Lower leg skin (tissue), 3 donors: Measurements from ENCODE around the gene MLH3.

Experiments
- CTCF ChIP-seq, 3 donors: fragments of 450-650 bp; IDR thresholded peaks; one replicate each; pipeline ENCODE4 v1.5.1; 2016; ENCODE audit warnings: antibody characterized with exemption in 3 of 3, mild to moderate bottlenecking in 3 of 3, moderate library complexity in 2 of 3
- POLR2A ChIP-seq, 2 donors: fragments of 450-650 bp; IDR thresholded peaks; one replicate each; pipeline ENCODE4 v1.6.1; 2016 to 2017; ENCODE audit warnings: antibody characterized with exemption in 2 of 2, mild to moderate bottlenecking in 1 of 2, moderate library complexity in 1 of 2

- no peak for TF ChIP-seq CTCF (IDR thresholded peaks at IDR 0.05)
- TF ChIP-seq POLR2A (IDR thresholded peaks at IDR 0.05), result no peak
Measured at GRCh38 chr14:75015496-75015895, 35.8 kb downstream of the MLH3 start.
